Measurements from ENCODE around the gene OSBPL10.

The OSBPL10 gene

GRCh38 chr3:31747785-31748184, 233.3 kb downstream of the OSBPL10 start:
- intact Hi-C loops (cut with DNase I; ENCODE audit: low total_unique reads): no loop called here
- Histone ChIP-seq H3K9me3 (no peaks in the 10 kb centered on the region), H3K4me1 (no peaks in the 10 kb centered on the region), H3K36me3 (no peaks in the 10 kb centered on the region), H3K27me3 (no peaks in the 10 kb centered on the region), H3K27ac (no peak overlapping the region), H3K4me3 (no peak overlapping the region)
- TF ChIP-seq, protein P1, sequence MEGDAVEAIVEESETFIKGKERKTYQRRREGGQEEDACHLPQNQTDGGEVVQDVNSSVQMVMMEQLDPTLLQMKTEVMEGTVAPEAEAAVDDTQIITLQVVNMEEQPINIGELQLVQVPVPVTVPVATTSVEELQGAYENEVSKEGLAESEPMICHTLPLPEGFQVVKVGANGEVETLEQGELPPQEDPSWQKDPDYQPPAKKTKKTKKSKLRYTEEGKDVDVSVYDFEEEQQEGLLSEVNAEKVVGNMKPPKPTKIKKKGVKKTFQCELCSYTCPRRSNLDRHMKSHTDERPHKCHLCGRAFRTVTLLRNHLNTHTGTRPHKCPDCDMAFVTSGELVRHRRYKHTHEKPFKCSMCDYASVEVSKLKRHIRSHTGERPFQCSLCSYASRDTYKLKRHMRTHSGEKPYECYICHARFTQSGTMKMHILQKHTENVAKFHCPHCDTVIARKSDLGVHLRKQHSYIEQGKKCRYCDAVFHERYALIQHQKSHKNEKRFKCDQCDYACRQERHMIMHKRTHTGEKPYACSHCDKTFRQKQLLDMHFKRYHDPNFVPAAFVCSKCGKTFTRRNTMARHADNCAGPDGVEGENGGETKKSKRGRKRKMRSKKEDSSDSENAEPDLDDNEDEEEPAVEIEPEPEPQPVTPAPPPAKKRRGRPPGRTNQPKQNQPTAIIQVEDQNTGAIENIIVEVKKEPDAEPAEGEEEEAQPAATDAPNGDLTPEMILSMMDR (IDR thresholded peaks at IDR 0.05): no peak
- no peak for DNase-seq

GRCh38 chr3:31744913-31745312, 236.1 kb downstream of the OSBPL10 start:
- H3K4me1 ChIP-seq: no peaks in the 10 kb centered on the region
- DNase-seq: no peak
- H3K4me3 ChIP-seq: no peak overlapping the region
- no peaks in the 10 kb centered on the region for H3K36me3 ChIP-seq
- no peak overlapping the region for H3K27ac ChIP-seq
- intact Hi-C loops (cut with DNase I; ENCODE audit: low total_unique reads): no loop called here
- H3K9me3 ChIP-seq: no peaks in the 10 kb centered on the region
- TF ChIP-seq, protein P1 (IDR thresholded peaks at IDR 0.05): no peak
- no peaks in the 10 kb centered on the region for H3K27me3 ChIP-seq

DNA sequence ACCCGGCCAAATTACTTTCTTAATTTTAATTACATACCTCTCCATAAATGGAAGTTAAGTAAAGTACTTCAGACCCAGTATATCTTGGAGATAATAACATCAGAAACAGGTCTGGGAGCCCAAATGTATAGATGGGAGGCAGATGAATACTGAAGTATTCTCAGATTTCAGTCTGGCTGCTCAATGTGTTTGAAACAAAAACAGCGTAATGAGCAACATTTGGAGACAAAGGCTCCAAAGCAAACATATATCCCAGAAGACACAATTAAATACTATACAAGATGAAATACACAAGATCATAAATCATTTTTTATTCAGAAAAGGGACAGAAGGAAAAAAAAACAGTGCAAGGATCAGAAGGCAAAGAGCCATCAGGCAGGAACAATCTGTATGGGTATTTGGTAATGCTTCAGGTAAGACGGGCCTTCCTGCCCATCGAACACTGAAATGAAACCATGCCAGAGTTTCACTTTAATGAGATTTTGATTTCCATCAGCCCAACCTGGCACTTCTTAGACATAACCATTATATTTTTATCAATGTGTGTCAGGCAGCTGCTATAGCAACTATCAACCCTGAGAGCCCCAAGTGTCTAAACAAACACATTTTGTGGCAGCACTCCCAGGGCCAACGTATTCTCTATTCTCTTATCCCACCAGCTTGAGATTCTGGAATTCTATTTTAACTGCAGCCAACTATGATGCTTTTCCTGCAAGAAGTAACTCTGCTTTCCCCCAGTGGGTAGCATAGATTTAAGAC, 237.6 kb downstream of the OSBPL10 start:
- H3K4me1 ChIP-seq: peaks cover 0 to 3% (median 0%) of the 10 kb centered on the region in 4 donors
- no peaks in the 10 kb centered on the region for H3K9me3 ChIP-seq
- no peak for DNase-seq
- TF ChIP-seq, protein P1 (IDR thresholded peaks at IDR 0.05): no peak
- no peak overlapping the region for H3K4me3 ChIP-seq
- H3K36me3 ChIP-seq: no peaks in the 10 kb centered on the region
- no peak overlapping the region for H3K27ac ChIP-seq
- intact Hi-C loops (cut with DNase I; ENCODE audit: low total_unique reads): no loop called here
- H3K27me3 ChIP-seq: no peaks in the 10 kb centered on the region

GRCh38 chr3:31740397-31740796, 240.7 kb downstream of the OSBPL10 start:
- intact Hi-C loops (cut with DNase I; ENCODE audit: low total_unique reads): no loop called here
- no peaks in the 10 kb centered on the region for H3K9me3 ChIP-seq
- H3K4me1 ChIP-seq: peaks cover 0 to 6% (median 3%) of the 10 kb centered on the region in 4 donors
- H3K27ac ChIP-seq: no peak overlapping the region
- no peaks in the 10 kb centered on the region for H3K27me3 ChIP-seq
- DNase-seq: no peak
- TF ChIP-seq, protein P1 (IDR thresholded peaks at IDR 0.05): no peak
- no peak overlapping the region for H3K4me3 ChIP-seq
- H3K36me3 ChIP-seq: no peaks in the 10 kb centered on the region

- H3K9me3 ChIP-seq: no peaks in the 10 kb centered on the region
- TF ChIP-seq, protein P1 (IDR thresholded peaks at IDR 0.05): no peak
- H3K4me3 ChIP-seq: no peak overlapping the region
- DNase-seq: no peak
- H3K27me3 ChIP-seq: no peaks in the 10 kb centered on the region
- no peaks in the 10 kb centered on the region for H3K36me3 ChIP-seq
- intact Hi-C loops (cut with DNase I; ENCODE audit: low total_unique reads): no loop called here
- H3K27ac ChIP-seq: no peak overlapping the region
- peaks cover 0 to 16% (median 4%) of the 10 kb centered on the region in 4 donors for H3K4me1 ChIP-seq
These were observed 242.7 kb downstream of the OSBPL10 start for GRCh38 chr3:31738412-31738811.

Measured in tibial artery (tissue), 4 donors.